ENCODE measurements around the gene AKR1C3. TPM values are rescaled to one million over a fixed set of nuclear protein-coding genes. Genes with fewer than 3 reads are reported as not detected.
"Not testable (repeated sequence)": the region's sequence is repeated elsewhere in the genome, so short reads cannot be mapped to it uniquely, and the experiment has no call there.

The AKR1C3 gene
- total RNA-seq, 1 donor from 2014 or later = 30.3 TPM

DNA sequence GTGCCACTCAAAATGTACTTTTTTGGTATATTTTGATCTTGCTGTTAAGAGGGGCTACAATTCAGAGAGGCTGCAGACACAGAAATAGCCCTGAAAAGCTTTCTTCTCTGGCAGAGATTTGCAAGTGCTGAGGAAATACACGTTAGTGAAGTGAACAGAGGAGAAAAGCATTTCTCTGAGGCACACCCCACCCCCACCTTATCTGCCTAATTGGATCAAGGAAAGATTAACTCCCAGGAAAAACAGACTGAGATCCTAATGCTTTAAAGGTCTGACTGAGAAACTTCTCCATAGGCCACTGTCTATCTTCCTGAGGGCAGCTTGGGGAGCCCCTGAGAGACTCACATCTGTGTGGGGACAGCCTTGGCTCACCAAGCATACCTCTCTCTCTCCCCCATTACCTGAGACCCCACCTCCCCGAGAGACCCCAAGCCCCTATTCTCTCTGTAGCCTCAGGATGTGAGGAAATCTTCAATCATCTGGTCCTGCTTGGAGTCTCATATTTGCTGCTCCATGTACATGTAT, 14.8 kb upstream of the AKR1C3 start:
- no peak for DNase-seq
- intact Hi-C loops (cut with DNase I) = no loop called here
- no peak for ATAC-seq (ENCODE audit: poor library complexity)

DNA sequence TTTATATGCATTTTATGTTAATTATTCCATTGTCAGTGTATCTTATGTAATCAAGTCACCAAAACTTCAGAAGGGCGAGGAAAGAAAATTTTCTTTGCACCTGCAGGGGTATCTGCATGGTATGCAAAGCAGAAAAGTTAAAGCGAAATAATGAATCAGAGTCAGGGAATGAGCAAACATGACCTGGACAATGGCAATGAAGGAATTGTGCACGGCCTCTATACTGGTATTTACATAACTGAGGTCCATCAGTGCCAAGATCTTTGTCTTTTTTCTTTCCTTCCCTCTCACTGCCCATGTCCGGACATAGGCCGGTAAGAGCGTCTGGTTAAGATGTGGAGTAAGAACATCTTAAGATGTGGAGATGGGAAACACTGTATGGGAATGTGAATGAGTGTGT, 14.4 kb upstream of the AKR1C3 start:
- intact Hi-C loops (cut with DNase I) = no loop called here
- DNase-seq (no peak), ATAC-seq (ENCODE audit: poor library complexity) (no peak)

DNA sequence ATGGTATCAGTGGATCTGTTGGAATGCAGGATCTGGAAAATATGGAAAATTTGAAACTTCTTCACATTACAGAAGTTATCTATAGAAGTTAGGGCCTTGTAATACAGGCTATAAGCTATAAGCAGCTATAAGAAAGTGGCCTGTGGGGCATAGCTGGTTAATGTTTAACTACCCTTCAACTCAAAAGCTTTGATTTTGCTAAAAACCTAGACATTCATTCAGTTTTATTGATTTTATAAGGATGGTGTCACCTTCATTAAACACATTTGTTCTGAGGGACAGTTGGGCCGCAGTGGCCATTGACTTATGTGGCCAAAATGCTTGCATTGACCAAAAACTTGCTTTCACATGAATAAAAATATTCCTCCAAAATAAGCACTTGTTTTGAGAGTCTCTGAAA, 13.1 kb upstream of the AKR1C3 start:
- intact Hi-C loops (cut with DNase I) = no loop called here
- ATAC-seq (ENCODE audit: poor library complexity) = no peak
- DNase-seq = no peak

DNA sequence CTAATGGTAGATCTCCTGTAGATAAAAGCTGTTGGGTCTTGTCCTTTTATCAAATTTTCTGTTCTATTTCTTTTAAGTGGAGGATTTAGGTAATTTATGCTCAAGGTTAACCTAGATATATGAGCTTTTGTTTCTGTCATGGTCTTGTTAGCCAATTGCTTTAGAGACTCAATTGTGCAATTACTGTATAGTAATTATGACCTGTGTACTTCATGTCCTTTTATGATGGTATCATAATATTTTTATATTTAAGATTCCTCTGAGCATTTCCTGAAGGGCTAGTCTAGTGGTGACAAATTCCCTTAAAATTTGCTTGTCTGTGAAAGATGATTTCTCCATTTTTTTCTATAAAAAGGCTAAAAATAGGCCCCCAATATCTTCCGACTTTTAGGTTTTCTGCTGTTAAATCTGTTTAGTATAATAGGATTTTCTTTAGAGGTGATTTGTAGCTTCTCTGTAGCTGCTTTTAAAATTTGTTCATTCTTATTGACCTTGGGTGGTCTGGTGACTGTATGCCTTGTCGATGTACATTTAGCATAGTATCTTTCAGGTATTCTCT, 5.4 kb upstream of the AKR1C3 start:
- intact Hi-C loops (cut with DNase I) = no loop called here

DNA sequence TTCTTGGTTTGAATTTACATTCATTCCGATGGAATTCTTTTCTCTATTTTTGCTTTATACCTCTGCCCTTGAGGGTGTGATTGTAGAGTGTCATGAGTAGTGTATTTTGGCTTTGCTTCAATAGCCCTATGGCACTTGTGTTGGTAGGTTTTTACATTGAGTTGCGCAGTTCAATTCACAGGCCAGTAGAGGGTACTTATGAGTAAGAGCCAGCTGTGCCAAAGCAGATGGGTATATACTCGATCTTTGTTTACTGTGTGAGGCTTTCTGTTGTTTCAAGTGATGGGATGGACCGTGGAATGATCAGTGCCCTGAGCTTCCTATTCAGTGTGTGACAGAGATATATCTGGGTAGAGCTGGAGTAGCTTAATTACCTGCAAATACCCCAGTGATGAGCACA, 4.3 kb upstream of the AKR1C3 start:
- intact Hi-C loops (cut with DNase I) = loop anchor here (10.0 kb wide), 1 partner anchor 75 kb away; no protein-coding TSS in a partner anchor
- DNase-seq (no peak), ATAC-seq (ENCODE audit: poor library complexity) (no peak)

More for the DNA sequence above, 5.4 kb upstream of the AKR1C3 start:
- DNase-seq (no peak), ATAC-seq (ENCODE audit: poor library complexity) (no peak)

DNA sequence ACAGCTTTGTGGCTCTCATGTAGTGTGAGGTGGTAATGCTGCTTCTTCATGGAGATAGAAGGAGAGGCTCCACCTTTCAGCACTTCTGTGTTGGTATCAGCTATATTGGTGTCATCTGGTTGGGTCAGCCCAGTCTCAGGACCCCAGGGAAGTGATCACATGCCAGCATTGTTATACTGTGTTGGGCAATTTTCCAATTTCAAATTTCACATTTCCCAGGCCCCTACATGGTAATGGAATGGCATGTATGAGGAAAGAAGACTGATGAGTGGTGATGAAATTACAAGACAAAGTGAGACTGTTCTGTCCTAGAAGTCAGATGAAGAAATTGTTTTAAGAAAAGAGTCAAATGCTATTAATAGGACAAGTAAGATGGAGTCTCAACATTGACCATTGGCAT, 3.7 kb upstream of the AKR1C3 start:
- no peak for DNase-seq
- intact Hi-C loops (cut with DNase I) = loop anchor here (10.0 kb wide), 1 partner anchor 76 kb away; no protein-coding TSS in a partner anchor

DNA sequence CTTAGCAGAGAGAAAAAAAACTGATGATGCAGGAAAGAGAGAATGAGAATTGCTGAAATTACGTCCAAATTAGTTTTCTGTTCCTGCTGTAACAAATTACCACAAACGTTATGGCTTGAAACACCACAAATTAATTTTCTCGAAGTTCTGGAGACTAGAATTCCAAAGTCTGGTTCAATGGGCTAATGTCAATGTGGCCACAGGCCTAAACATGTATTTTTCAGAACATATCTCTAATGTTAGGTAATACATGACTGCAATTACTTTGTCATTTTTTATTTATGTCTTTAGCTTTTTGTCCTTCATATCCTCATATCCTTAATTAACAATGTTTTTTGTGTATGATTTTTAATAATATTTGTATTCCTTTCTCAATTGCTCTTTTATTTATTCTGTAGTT, 3.0 kb upstream of the AKR1C3 start:
- ATAC-seq (ENCODE audit: poor library complexity) (no peak), DNase-seq (no peak)
- intact Hi-C loops (cut with DNase I) = loop anchor here (10.0 kb wide), 1 partner anchor 76 kb away; no protein-coding TSS in a partner anchor

More for the DNA sequence above, 3.7 kb upstream of the AKR1C3 start:
- ATAC-seq (ENCODE audit: poor library complexity) = no peak

DNA sequence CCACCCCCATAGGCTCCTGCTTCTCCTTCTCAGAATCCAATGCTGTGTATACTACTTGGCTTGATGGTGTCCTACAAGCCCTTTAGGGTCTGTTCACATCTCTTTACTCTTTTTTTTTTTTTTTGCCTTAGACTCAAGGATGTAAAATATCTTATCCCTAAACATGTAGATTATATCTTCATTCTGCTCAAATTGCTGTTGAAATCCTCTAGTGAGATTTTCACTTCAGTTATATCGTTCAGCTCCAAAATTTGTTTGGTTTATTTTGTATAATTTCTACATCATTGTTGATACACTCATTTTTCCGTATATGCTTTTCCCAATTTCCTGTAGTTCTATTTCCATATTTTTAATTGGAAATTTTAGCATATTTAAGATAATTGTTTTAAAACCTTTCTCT, 1.8 kb upstream of the AKR1C3 start:
- intact Hi-C loops (cut with DNase I) = loop anchor here (10.0 kb wide), 1 partner anchor 78 kb away; no protein-coding TSS in a partner anchor
- DNase-seq = no peak
- ATAC-seq (ENCODE audit: poor library complexity) = no peak

DNA sequence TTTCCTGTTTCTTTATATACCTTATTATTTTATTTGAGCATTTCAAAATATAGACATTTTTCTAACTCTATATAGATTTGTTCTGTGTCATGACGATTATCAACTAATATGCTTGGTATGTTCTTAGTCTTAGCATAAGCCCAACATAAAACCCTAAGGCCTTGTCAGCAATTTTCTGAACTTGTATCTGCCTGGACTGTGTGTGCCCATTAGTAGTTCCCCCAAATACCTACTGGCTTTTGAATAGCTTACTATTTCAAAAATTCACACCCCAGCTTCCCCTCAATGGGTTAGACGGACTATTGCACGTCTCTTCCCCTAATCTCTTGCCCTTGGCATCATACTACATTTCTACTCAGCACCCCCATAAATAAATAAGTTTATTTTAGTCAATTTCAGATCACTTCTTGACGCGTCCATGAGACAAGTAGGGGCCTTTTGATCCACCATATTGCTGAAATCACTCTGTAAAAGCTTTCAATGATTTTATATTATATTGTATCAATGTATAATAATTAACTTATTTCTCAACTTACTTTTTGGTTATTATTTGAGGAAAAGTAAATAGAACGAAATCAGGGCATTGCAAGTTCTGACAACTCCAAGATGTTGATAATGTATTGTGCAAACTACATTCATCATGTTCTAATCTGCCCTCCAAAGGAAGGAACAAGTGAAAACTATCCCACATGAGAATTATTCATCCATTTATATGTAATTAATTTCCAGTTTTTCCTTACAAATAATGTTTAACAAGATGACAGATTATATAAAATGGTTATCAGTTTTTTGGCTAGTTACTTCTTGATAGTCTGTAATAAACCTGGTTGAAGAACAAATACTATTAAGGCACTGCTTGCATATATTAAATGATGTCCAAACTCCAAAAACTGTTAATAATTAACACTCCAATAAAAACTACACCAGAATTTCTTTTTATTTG, 1.1 kb upstream of the AKR1C3 start:
- no peak for ATAC-seq (ENCODE audit: poor library complexity)
- intact Hi-C loops (cut with DNase I) = loop anchor here (10.0 kb wide), 1 partner anchor 78 kb away; no protein-coding TSS in a partner anchor
- DNase-seq = no peak

DNA sequence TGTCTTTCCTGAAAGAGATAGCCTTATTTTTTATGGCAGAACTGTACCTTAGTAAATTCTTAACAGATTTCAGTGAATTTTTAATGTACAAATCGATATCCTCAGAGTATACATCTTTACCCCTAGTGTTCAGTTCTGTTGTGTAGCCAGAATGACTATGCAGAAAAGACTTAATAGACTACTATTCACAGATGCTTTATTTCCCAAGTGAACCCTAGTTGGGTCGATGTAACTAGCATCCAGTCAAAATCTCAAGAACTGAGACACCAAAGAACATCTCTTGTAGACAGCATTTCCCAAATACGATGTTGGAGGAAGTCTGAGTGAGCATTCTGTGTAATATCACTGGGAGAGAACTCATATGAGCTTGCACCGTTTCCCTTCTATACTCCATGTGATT, 1.5 kb downstream of the AKR1C3 start:
- DNase-seq (no peak), ATAC-seq (ENCODE audit: poor library complexity) (no peak)
- intact Hi-C loops (cut with DNase I) = loop anchor here (2.0 to 10.0 kb wide), 2 partner anchors 81 to 245 kb away; no protein-coding TSS in a partner anchor

DNA sequence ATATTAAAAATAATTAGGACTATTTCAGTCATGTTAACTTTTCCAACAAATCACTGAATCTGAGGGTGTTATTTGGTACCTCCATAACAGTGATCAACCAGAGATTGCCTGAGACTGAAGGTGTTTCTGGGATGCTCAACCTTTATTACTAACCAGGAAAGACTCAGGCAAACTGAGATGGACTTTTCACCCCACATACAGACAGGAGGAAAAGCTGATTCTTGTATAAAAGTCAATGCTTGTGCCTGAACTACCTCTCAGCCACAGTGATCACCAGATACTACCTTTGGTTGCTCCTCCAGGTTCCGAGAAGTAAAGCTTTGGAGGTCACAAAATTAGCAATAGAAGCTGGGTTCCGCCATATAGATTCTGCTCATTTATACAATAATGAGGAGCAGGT, 1.9 kb downstream of the AKR1C3 start:
- DNase-seq = no peak
- intact Hi-C loops (cut with DNase I) = loop anchor here (2.0 to 10.0 kb wide), 2 partner anchors 81 to 245 kb away; no protein-coding TSS in a partner anchor
- no peak for ATAC-seq (ENCODE audit: poor library complexity)

DNA sequence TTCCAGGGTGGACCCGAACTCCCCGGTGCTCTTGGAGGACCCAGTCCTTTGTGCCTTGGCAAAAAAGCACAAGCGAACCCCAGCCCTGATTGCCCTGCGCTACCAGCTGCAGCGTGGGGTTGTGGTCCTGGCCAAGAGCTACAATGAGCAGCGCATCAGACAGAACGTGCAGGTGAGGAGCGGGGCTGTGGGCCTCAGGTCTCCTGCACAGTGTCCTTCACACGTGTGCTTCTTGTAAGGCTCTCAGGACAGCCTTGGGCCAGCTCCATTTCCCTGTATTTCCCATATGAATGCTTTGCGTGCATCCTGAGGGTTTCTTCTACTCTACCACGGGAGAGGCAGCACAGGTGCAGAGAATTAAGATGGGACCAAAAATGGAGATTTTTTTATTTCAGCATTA, 8.3 kb downstream of the AKR1C3 start:
- ATAC-seq (ENCODE audit: poor library complexity); intact Hi-C loops (cut with DNase I); DNase-seq: not testable (repeated sequence)

DNA sequence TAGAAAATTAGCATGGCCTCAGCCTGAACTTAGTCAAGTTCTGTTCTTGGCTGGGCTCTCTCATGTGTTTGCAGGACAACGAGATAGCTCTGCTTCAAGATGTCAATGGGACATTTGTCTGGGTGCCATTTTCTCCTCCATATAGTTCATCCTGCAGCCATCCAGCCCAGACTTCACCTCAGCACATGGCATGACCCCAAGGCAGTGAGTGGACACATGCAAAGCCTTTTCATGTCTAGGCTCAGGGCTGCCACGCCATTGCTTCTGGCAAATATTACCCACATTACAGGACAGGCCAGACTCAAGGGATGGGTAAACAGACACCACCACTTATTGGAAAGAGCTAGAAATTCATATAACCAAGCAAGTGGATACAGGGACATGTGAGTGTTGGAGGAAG, 9.3 kb downstream of the AKR1C3 start:
- ATAC-seq (ENCODE audit: poor library complexity) (no peak), DNase-seq (no peak)
- intact Hi-C loops (cut with DNase I) = no loop called here

DNA sequence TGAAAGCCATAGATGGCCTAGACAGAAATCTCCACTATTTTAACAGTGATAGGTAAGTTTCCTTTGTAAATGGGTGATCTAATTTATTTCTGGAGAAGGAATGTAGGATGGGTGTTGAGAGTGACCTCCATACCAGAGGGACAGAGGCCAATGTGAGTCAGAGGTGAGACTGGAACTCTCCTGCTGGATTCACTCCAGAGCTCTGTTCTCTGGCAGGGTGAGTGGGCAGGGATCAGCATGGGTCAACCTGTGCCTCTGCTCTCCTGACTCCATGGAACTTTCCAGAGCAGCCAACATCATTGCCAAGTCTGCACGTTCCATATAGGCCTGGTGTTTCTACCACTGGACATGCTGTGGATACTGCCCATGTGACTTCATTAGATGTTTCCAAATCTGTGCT, 11.4 kb downstream of the AKR1C3 start:
- ATAC-seq (ENCODE audit: poor library complexity) (no peak), DNase-seq (no peak)
- intact Hi-C loops (cut with DNase I) = no loop called here

DNA sequence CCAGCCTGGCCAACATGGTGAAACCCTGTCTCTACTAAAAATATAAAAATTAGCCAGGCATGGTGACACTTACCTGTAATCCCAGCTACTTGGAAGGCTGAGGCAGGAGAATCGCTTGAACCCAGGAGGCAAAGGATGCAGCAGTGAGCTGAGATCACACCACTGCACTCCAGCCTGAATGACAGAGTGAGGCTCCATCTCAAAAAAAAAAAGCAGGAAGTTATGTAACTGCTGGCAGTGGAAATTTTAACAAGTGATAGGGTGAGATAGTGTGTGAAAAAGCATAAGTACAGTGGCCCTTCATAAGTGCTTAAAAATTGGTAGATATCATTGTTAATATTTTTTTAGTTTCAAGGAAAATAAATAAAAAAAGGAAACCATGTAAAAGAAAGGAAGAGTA, 12.3 kb downstream of the AKR1C3 start:
- intact Hi-C loops (cut with DNase I) = no loop called here
- DNase-seq (no peak), ATAC-seq (ENCODE audit: poor library complexity) (no peak)

DNA sequence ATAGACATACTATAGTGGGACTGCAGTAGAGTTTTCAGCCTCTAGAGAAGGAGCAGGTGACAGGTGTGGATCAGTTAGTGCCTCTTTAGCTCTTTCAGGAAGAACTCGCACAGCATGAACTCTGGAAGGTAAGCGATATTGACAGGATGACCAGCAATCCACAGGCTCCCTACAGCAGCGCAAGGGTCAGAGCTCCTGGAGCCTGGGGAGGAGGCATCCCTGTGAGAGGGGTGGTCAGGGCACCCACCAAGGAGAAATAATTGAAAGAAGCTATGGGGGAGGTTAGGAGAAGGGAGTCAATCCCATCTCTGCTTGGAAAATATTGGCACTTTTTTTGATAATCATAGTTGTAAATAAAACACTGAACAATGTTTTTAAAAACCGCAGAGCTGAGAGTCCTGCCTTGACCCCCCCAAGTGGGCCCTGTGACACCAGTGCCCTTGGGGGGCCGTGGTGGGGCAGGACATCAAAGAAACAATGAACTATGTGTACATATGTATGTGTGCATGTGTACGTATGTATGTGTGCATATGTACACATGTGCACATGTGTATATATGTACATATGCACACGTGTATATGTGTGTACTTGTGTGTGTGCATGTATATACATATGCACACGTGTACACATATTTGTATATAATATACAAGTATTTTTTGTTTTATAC, 13.8 kb downstream of the AKR1C3 start:
- intact Hi-C loops (cut with DNase I) = no loop called here
- no peak for ATAC-seq (ENCODE audit: poor library complexity)
- no peak for DNase-seq

DNA sequence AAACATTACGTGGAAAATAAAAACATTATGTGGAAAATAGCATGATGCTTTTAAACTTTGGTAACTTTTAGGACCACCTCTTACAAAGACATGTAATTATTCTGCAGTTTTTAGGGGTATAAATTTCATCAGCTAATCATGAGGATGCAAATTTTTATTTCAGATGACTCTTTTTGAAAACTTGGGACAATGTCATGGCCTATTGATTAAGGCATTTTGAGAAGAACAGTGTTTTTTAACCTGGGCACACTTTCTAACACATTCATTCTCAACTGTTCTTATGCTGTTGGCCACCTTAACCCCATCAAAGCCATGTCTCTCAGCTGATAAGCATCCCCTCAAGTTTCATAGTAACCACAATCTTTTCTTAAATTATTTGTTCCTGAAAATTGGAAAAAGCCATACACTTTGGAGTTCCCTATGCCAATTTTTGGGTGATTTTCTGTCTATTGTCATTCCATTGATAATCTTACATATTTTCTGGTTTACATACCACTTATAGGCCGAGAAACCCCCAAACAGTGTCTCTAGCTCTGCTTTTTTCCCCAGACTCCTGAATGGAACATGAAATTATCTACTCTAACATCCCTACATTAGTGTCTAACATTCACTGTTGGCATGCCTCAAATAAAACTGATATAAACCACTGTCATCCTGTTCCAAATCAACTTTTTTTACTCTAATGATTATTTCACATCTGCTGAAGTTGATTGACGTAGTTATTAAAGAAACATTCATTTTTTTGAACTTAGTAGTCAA, 14.6 kb downstream of the AKR1C3 start:
- ATAC-seq (ENCODE audit: poor library complexity) = no peak
- intact Hi-C loops (cut with DNase I) = no loop called here
- DNase-seq = no peak

DNA sequence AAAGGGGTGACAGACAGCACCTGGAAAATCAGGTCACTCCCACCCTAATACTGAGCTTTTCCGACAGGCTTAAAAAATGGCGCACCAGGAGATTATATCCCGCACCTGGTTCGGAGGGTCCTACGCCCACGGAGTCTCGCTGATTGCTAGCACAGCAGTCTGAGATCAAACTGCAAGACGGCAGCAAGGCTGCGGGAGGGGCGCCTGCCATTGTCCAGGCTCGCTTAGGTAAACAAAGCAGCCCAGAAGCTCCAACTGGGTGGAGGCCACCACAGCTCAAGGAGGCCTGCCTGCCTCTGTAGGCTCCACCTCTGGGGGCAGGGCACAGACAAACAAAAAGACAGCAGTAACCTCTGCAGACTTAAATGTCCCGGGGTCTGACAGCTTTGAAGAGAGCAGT, 15.6 kb downstream of the AKR1C3 start:
- ATAC-seq (ENCODE audit: poor library complexity); intact Hi-C loops (cut with DNase I); DNase-seq: not testable (repeated sequence)

Data from Right ventricle myocardium superior (tissue), 1 donor.